ENCODE measurements around the gene DEK.
"Not testable (repeated sequence)": the region's sequence is repeated elsewhere in the genome, so short reads cannot be mapped to it uniquely, and the experiment has no call there.

DEK gene

DNA sequence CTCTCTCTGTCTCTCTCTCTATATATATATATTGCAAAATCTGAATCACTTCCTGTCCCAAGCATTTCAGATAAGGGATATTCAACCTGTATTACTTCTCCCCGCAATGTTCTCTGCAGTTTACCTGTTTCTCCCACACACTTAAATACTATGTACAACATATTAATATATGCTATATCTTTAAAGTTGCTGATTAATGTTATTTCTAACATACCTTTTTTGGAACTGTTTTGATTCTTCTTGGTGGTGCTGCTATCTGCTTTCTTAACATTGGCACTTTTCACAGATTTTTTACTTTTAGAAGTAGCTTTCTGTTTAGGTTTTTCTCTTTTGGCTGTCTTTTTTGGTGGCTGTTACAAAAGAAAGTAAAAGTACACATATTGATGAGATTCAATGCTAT is 27.2 kb downstream of the DEK start:
- no peak for DNase-seq

- DNase-seq, result no peak
These were observed 28.8 kb downstream of the DEK start for GRCh38 chr6:18235524-18235923.

GRCh38 chr6:18234564-18234963 is 29.8 kb downstream of the DEK start:
- no peak for DNase-seq

GRCh38 chr6:18233770-18234169 is 30.6 kb downstream of the DEK start:
- not testable (repeated sequence) for DNase-seq

DNA sequence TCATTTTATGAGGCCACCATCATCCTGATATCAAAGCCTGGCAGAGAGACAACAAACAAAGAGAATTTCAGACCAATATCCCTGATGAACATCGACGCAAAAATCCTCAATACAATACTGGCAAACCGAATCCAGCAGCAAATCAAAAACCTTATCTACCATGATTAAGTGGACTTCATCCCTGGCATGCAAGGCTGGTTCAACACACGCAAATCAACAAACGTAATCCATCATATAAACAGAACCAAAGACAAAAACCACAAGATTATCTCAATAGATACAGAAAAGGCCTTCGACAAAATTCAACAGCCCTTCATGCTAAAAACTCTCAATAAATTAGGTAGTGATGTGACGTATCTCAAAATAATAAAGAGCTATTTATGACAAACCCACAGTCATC is 32.5 kb downstream of the DEK start:
- not testable (repeated sequence) for DNase-seq

GRCh38 chr6:18228590-18228989 is 35.7 kb downstream of the DEK start:
- DNase-seq, result not testable (repeated sequence)

GRCh38 chr6:18227166-18227565 is 37.2 kb downstream of the DEK start:
- DNase-seq, result not testable (repeated sequence)

DNA sequence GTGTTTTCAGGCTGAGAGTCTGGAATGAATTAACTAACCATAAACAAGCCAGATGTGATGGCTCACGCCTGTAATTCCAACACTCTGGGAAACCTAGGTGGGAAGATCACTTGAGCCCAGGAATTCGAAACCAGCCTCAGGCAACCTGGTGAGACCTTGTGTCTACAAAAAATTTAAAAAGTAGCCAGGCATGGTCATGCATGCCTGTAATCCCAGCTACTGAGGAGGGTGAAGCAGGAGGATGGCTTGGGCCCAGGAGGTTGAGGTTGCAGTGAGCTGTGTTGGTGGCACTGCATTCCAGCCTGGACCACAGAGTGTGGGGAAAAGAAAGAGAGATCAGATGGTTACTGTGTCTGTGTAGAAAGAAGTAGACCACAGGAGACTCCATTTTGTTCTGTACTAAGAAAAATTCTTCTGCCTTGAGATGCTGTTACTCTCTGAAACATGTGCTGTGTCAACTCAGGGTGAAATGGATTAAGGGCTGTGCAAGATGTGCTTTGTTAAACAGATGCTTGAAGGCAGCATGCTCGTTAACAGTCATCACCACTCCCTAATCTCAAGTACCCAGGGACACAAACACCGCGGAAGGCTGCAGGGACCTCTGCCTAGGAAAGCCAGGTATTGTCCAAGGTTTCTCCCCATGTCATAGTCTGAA is 37.8 kb downstream of the DEK start:
- DNase-seq, result not testable (repeated sequence)

- DNase-seq, result no peak
These were observed 43.1 kb downstream of the DEK start for GRCh38 chr6:18221288-18221615.

GRCh38 chr6:18219591-18219990 is 44.7 kb downstream of the DEK start:
- DNase-seq, result no peak

GRCh38 chr6:18218233-18218632 is 46.1 kb downstream of the DEK start:
- no peak for DNase-seq

GRCh38 chr6:18216411-18216810 is 47.9 kb downstream of the DEK start:
- no peak for DNase-seq

GRCh38 chr6:18215436-18215835 is 48.9 kb downstream of the DEK start:
- DNase-seq, result no peak

GRCh38 chr6:18214003-18214402 is 50.3 kb downstream of the DEK start:
- no peak for DNase-seq

- DNase-seq, result peak; percentile 5
These were observed 50.9 kb downstream of the DEK start for GRCh38 chr6:18213439-18213838.

DNA sequence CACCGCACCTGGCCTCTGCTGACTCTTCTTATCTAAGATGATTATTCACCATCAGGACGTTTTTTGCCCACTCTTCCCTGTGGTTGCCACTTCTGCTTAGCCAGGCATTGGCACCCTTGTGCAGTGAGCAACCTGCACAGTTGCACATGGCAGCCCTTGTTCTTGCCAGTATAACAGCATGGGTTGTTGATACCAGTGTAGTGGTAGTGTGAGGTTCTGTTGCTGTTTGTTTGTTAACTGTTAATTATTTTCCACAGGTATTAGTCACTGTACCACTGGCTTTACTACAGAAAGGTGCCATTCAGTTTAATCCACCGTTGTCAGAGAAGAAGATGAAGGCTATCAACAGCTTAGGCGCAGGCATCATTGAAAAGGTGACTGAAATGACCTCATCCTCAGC is 52.1 kb downstream of the DEK start:
- DNase-seq, result no peak

DNA sequence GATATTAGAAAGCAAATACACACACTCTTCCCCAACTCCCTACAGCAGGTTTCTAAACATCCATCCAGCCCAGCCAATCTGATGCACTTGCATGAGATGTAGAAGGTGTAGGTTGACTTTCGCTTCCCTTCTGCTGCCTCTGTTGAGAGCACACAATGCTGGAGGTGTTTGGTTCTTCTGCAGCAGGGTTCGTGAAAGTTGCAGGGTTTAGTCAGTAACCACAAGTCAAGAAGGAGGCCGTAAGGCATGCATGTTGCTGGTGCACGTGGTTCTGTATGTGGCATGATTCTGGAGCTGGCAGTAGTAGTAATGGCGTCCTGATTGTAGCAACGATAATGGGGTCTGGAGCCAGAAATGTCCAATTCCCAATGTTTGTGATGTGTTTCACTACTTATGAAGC is 53.0 kb downstream of the DEK start:
- DNase-seq, result peak; percentile 1

GRCh38 chr6:18210707-18211106 is 53.6 kb downstream of the DEK start:
- no peak for DNase-seq

GRCh38 chr6:18209539-18210197 is 54.7 kb downstream of the DEK start:
- no peak for DNase-seq

GRCh38 chr6:18208778-18209177 is 55.6 kb downstream of the DEK start:
- not testable (repeated sequence) for DNase-seq

DNA sequence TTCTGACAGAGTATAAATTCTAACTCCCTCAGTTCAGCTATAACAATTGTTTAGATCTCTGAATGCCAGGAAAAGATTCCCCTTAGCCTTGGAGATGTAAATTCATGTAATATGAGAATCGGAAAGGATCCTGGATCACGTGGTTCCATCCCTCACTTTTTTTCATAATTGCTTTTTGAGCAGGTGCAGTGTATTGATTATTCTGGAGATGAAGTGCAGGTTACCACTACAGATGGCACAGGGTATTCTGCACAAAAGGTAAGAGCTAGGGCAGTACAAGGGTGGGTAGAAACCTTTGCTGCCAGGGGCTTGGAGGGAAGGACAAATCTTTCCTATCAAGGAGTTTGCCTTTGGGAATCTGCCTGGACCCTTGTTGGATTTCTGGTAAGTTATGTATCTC is 56.4 kb downstream of the DEK start:
- DNase-seq, result no peak

DNA sequence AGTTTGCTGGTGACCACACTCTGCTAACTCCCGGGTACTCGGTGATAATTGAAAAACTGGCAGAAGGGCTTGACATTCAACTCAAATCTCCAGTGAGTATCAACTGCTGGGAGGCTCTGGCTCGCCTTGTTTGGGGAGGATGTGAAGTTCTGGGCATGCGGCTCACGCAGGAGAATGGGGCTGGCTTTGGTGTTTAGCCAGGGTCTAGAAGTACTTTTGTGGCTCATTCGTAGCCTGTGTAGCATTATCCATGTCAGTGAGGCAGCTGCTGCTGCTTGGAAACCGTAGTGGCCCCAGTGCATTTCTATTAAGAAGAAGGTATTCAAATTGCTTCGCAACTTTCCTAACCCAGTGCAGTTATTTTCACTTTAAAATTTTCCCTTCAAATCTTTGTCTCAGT is 56.9 kb downstream of the DEK start:
- no peak for DNase-seq

GRCh38 chr6:18206591-18206990 is 57.7 kb downstream of the DEK start:
- no peak for DNase-seq

DNA sequence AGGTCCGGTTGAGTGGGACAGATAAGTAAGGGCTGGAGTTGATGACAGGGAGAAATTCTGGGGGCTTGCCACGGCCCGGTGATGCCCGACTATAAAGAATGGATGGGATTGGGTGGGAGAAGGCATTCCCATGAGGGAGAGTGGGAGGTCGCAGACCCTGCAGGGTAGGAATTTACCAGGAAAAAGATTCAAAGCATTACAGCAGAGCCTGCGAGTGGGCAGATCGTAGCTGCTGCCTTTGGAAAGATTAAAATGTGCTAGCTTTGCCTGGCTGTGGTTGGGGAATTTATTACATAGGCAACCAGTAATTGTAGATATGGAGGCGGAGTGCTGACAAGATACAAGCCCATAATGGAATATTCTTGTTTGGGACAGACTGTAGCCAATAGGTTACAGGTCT is 59.6 kb downstream of the DEK start:
- no peak for DNase-seq

DNA sequence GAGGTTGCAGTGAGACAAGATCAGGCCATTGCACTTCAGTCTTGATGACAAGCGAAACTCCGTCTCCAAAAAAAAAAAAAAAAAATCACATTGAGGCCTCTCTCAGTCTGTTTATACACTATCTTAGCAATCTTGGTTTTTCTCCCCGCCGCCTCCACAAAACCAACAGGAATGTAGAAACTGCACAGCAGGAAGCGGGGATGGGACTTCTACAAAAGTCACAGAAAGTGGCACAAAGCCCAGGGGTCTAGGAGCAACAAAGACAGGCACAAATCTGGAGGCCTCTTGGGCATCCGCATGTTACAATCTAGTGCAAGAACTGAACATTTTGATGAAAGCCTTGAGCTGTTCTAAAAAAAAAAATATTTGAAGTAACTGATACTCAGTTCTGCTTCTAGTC is 60.5 kb downstream of the DEK start:
- no peak for DNase-seq
